Fibroblast of lung (primary cell): Measurements from ENCODE around the gene FUBP3. TPM values are rescaled to one million over a fixed set of nuclear protein-coding genes. Genes with fewer than 3 reads are reported as not detected.

ENCODE experiments used
- DNase-seq, 2 donors: peaks; one replicate each; pipeline versions ENCODE4 v3.0.0 to v3.0.0-alpha.2; 2010; ENCODE audit warnings: low read depth in 2 of 2
- H2AFZ ChIP-seq: 2 replicates; pipeline ENCODE4 v1.5.1; 2012; ENCODE audit warnings: low read length, control low read depth, inconsistent platforms
- H3K27ac ChIP-seq: 2 replicates; pipeline ENCODE4 v1.5.1; 2011; ENCODE audit warnings: low read length, control low read depth; ENCODE audit not compliant: insufficient read depth
- H3K27me3 ChIP-seq: 2 replicates; pipeline ENCODE4 v1.5.1; 2011; ENCODE audit warnings: mild to moderate bottlenecking, low read length; ENCODE audit not compliant: control insufficient read depth, insufficient read depth
- H3K36me3 ChIP-seq: 2 replicates; pipeline ENCODE4 v1.5.1; 2011; ENCODE audit warnings: low read length; ENCODE audit not compliant: control insufficient read depth, insufficient read depth
- H3K4me1 ChIP-seq: 2 replicates; pipeline ENCODE4 v1.5.1; 2011; ENCODE audit warnings: low read length; ENCODE audit not compliant: control insufficient read depth, insufficient read depth; ENCODE audit errors: extremely low read depth
- H3K4me2 ChIP-seq: 2 replicates; pipeline ENCODE4 v1.5.1; 2011; ENCODE audit warnings: low read length, control low read depth; ENCODE audit not compliant: insufficient read depth; ENCODE audit errors: extremely low read depth
- H3K4me3 ChIP-seq, 4 experiments: fragments of 200-600 bp in 1 of 4; sonication (generic) in 1 of 4; replicated peaks in 1 of 4; 2 replicates each; pipeline ENCODE4 v1.5.1; 2011 to 2016; ENCODE audit warnings: low read length in 4 of 4, low read depth in 3 of 4, mild to moderate bottlenecking in 3 of 4, control low read depth in 2 of 4, inconsistent platforms in 1 of 4, mixed read lengths in 1 of 4; ENCODE audit not compliant: insufficient read depth in 1 of 4; ENCODE audit errors: control extremely low read depth in 1 of 4
- H3K79me2 ChIP-seq: 2 replicates; pipeline ENCODE4 v1.5.1; 2012; ENCODE audit warnings: mild to moderate bottlenecking, low read length, inconsistent platforms; ENCODE audit not compliant: control insufficient read depth, insufficient read depth
- H3K9ac ChIP-seq: 2 replicates; pipeline ENCODE4 v1.5.1; 2011; ENCODE audit warnings: mild to moderate bottlenecking, low read length, control low read depth; ENCODE audit not compliant: insufficient read depth
- H3K9me3 ChIP-seq: 2 replicates; pipeline ENCODE4 v1.5.1; 2012; ENCODE audit warnings: low read depth, low read length; ENCODE audit not compliant: control insufficient read depth, insufficient read depth
- H4K20me1 ChIP-seq: 2 replicates; pipeline ENCODE4 v1.5.1; 2011; ENCODE audit warnings: low read length; ENCODE audit not compliant: control insufficient read depth, insufficient read depth; ENCODE audit errors: extremely low read depth
- EZH2 ChIP-seq: IDR thresholded peaks from 2 replicates; pipeline ENCODE4 v1.5.1; 2012; ENCODE audit warnings: low read length, control low read depth, mild to moderate bottlenecking; ENCODE audit errors: missing control alignments
- polyA plus RNA-seq, 2 donors: library from polyadenylated mRNA; depleted of rRNA in 1 of 2; stranded (reverse) in 1 of 2; unstranded in 1 of 2; fragments of >200 nt; gene quantifications; 2 replicates each; pipeline ENCODE4 v1.2.1, GENCODE V29; 2011 to 2012; ENCODE audit warnings: missing spikeins in 1 of 2
- total RNA-seq: library from RNA; depleted of rRNA; stranded (reverse); fragments of >200 nt; gene quantifications from 2 replicates; pipeline ENCODE4 v1.2.1, GENCODE V29; 2014
- TF ChIP-seq, protein P1 (sequence below), 2 donors: IDR thresholded peaks in 1 of 2; conservative IDR thresholded peaks in 1 of 2; 1 replicate in 1 of 2; 2 replicates in 1 of 2; pipeline ENCODE4 v1.5.1; 2011 to 2012; ENCODE audit warnings: low read length in 2 of 2, control low read depth in 1 of 2, inconsistent platforms in 1 of 2, low read depth in 1 of 2, mild to moderate bottlenecking in 1 of 2

Gene FUBP3
- total and polyA plus RNA-seq, 2 donors (not counting 1 experiment from before 2014, with no cell fraction given) = 35.7 to 36.2 TPM

DNA sequence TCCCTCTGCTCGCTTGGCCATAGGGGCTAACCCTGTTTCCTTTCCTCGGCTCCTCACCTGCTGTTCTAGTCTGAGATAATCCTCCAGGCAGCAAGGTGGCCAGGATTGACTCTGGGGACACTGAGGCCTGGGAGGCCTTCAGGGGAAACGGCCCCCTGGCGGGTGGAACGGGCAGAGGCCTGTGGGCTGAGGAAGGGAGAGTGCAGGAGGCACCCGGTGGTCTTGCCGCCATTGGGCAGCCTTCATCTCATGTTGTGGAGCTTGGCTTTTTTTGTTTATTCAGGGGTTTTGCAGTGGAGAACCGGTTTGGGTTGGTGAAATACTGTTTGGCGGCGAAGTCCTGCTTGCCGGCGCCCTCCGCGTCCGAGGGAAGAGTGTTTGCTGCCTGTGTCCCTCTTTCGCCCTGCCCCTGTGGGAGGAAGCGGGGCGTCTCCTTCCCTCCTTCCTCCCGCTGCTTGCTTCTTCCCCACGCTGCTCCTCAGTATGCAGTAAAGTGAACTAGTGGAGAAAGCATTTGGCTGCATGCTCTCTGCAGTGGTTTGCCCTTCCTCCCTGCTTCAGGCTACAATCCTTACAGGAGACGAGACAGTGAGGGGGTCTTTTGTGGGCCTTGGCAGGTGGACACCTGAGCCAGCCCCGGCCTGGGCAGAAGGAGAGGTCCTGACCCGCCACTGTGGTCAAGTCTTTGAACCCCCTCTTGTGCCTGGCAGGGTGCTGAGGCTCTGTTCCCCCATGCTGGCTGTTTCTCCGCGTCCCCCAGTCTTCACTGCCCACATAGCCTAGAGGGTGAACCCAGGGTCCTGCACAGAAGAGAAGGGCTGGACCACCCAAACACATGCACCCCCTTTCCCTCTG lies 54.2 kb downstream of the FUBP3 start:
- no peaks in the 10 kb centered on the region for H3K79me2 ChIP-seq
- no peak overlapping the region for H3K9ac ChIP-seq
- H3K36me3 ChIP-seq = peaks cover 30% of the 10 kb centered on the region
- no peak for TF ChIP-seq EZH2
- TF ChIP-seq, protein P1, sequence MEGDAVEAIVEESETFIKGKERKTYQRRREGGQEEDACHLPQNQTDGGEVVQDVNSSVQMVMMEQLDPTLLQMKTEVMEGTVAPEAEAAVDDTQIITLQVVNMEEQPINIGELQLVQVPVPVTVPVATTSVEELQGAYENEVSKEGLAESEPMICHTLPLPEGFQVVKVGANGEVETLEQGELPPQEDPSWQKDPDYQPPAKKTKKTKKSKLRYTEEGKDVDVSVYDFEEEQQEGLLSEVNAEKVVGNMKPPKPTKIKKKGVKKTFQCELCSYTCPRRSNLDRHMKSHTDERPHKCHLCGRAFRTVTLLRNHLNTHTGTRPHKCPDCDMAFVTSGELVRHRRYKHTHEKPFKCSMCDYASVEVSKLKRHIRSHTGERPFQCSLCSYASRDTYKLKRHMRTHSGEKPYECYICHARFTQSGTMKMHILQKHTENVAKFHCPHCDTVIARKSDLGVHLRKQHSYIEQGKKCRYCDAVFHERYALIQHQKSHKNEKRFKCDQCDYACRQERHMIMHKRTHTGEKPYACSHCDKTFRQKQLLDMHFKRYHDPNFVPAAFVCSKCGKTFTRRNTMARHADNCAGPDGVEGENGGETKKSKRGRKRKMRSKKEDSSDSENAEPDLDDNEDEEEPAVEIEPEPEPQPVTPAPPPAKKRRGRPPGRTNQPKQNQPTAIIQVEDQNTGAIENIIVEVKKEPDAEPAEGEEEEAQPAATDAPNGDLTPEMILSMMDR (conservative IDR thresholded peaks at IDR 0.05 in 1 of 2, IDR thresholded peaks at IDR 0.05 in 1 of 2; ENCODE audit: low read depth in 1 of 2, low read length in 2 of 2) = no peak
- no peak for DNase-seq
- no peaks in the 10 kb centered on the region for H3K9me3 ChIP-seq
- no peak overlapping the region for H3K27ac ChIP-seq
- no peaks in the 10 kb centered on the region for H4K20me1 ChIP-seq
- H2AFZ ChIP-seq = no peak overlapping the region
- H3K4me3 ChIP-seq = no peak overlapping the region
- no peaks in the 10 kb centered on the region for H3K27me3 ChIP-seq
- H3K4me2 ChIP-seq = no peak overlapping the region
- H3K4me1 ChIP-seq = no peaks in the 10 kb centered on the region

DNA sequence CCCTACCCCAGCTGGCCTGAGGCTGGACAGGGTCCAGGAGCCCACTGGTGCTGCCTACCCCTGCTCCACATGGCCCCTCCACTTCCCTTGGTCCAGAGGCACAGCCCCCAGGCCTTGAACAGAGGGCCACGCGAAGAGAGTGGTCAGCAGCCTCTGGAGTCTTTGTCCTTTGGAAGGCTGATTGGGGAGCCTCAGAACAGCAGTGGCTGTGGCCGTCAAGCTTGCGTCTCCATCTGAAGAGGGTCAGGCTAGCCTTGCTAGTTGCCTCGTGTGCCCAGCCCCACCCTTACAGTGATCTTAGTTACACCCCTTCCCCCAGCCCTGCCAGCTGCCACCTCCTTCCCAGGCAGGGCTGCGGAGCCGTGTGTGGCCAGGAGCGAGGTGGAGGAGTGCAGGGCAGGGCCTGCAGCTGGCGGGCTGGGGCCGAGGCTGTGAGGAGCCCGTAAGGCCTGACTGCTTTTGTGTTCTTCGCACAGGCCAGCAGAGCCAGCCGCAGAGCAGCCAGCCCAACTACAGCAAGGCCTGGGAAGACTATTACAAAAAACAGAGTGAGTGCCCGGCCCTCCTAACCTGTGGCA lies 54.9 kb downstream of the FUBP3 start:
- no peak overlapping the region for H3K4me2 ChIP-seq
- no peak overlapping the region for H3K27ac ChIP-seq
- H3K4me3 ChIP-seq = no peak overlapping the region
- H3K36me3 ChIP-seq = peaks cover 31% of the 10 kb centered on the region
- no peaks in the 10 kb centered on the region for H3K9me3 ChIP-seq
- DNase-seq = no peak
- H3K4me1 ChIP-seq = no peaks in the 10 kb centered on the region
- no peaks in the 10 kb centered on the region for H3K79me2 ChIP-seq
- H3K9ac ChIP-seq = no peak overlapping the region
- H2AFZ ChIP-seq = no peak overlapping the region
- no peaks in the 10 kb centered on the region for H4K20me1 ChIP-seq
- TF ChIP-seq EZH2 = no peak
- TF ChIP-seq, protein P1 (conservative IDR thresholded peaks at IDR 0.05 in 1 of 2, IDR thresholded peaks at IDR 0.05 in 1 of 2; ENCODE audit: low read depth in 1 of 2, low read length in 2 of 2) = no peak
- no peaks in the 10 kb centered on the region for H3K27me3 ChIP-seq

DNA sequence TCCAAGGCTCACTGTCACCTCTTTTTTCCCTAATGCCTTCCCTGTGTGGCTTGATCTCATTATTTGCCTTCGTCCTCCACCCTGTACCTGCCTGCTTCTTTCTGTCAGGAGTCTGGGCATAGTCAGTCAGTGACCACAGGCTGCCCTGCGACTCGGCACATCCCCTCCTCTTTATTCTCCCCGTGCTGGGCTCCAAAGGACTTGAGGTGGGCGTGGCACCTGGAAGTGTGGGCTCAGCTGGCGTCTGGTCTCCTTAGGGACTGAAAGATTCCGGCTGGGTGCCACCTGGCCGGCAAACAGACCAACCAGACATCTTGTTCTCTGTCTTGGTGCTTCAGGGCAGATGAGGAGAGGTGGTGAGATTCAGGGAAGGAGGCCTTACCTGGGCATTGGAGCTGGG lies 55.4 kb downstream of the FUBP3 start:
- no peak overlapping the region for H3K4me3 ChIP-seq
- H2AFZ ChIP-seq = no peak overlapping the region
- H3K9me3 ChIP-seq = no peaks in the 10 kb centered on the region
- no peaks in the 10 kb centered on the region for H3K4me1 ChIP-seq
- H4K20me1 ChIP-seq = no peaks in the 10 kb centered on the region
- H3K36me3 ChIP-seq = peaks cover 31% of the 10 kb centered on the region
- no peak for TF ChIP-seq EZH2
- TF ChIP-seq, protein P1 (conservative IDR thresholded peaks at IDR 0.05 in 1 of 2, IDR thresholded peaks at IDR 0.05 in 1 of 2; ENCODE audit: low read depth in 1 of 2, low read length in 2 of 2) = no peak
- no peaks in the 10 kb centered on the region for H3K27me3 ChIP-seq
- no peaks in the 10 kb centered on the region for H3K79me2 ChIP-seq
- H3K27ac ChIP-seq = no peak overlapping the region
- H3K9ac ChIP-seq = no peak overlapping the region
- H3K4me2 ChIP-seq = no peak overlapping the region
- no peak for DNase-seq
